Measurements from ENCODE around the gene SCTR.
"Not testable (repeated sequence)": the region's sequence is repeated elsewhere in the genome, so short reads cannot be mapped to it uniquely, and the experiment has no call there.

The SCTR gene

DNA sequence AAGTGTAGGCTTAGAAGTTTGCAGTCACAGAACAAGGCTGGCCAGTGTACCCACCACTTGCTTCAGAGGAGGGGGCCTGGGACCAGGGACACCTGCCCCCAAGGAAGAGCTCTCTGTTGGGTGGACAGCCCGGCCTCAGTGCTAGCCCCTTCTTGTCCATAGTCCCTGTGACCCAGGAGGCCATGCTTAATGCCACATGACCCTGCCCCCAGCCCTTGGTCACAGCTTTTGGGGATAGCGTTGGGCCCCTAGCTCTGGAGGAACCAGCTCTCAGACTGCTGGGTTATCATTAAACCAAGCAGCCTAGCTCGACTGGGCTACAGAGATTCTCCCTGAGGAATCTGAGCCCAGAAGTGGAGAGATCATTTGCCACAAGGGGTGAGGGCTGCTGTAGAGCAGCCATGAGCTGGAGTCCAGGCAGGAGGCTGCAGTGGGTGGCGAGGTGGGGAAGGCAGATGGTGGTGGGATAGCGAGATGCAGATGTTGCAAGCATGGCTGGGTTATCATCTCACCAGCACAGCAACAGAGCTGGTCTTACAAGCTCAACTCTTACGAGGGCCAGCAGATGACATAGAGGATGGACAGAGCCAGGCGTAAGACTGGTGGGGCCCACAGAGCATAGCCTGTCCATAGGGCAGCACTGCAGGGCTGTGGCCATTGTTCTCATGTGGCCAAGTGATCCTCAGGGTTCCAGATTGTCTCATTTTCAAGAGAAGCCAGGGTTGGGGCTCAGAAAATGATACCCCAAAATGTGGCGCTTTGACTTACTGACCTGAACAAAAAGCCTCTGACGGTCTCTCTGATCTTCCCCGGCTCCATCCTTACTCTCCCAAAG is 99.8 kb downstream of the SCTR start:
- no peak for DNase-seq (ENCODE audit: low read depth, low spot score)

DNA sequence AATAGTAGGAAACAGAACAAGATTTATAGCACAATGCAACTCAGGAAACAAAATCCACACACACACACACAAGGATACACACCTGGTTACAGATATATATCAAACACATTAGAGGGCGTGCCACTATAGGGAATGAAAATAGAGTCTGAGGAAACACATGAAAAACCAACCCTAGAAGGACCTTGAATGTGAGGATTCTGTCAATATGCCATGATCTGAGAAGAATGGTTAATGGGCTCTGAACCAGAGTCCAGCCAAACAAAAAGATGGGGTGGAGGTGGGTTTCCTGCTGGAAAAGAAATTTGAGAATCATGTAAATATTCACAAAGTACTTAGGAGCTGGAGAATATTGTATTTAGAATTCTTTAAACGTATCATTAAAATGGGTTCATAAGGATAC is 100.5 kb downstream of the SCTR start:
- H3K4me3 ChIP-seq (ENCODE audit: low read length), result no peak overlapping the region
- DNase-seq (ENCODE audit: low read depth, low spot score), result no peak

More for the DNA sequence above, 99.8 kb downstream of the SCTR start:
- no peak overlapping the region for H3K4me3 ChIP-seq (ENCODE audit: low read length)

DNA sequence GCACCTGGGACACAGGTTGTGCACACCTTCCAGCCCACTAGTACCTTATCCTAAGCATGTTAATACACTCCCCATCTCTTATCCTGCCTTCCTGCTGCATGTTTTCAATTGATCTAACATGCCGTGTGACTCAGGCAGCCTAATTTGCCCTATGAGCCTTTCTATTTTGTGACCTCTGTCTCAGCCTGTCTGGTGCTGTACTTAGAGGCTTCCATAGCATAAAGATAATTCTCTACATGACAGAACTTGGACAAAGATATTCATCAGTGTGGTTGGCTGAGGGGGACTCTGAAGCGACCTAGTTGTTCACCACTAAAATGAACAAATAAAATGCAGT is 101.2 kb downstream of the SCTR start:
- H3K4me3 ChIP-seq (ENCODE audit: low read length), result no peak overlapping the region
- DNase-seq (ENCODE audit: low read depth, low spot score), result no peak

DNA sequence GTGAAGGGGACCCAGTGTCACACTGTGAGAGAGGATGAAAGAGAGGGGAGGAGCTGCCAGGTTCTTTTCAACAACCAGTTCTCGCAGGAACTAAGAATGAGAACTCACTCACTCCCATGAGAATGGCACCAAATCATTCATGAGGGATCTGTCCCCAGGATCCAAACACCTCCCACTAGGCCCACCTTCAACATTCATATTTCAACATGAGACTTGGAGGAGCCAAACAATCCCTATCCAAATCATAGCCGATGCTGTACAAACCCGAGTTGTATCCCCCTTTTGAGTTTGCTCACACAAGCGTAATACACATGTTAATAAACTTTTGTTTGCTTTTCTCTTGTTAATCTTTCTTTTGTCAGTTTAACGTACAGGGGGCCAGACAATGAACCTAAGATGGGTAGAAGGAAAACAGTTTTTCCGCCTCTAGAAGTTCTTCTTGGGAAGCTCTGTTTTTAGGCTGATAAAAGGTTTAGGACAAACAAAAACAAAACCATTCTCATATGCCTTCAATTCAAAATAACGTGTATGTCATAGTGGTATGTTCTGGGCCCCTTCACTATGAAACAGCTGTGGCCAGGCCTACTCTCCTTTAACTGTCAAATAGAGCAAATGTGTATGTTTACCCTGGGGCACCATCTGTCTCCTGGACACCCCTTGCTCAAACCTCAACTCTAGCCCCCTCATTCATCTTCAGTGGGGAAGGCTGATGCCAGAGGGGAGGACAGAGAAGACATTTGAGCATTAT is 101.7 kb downstream of the SCTR start:
- no peak for DNase-seq (ENCODE audit: low read depth, low spot score)
- no peak overlapping the region for H3K4me3 ChIP-seq (ENCODE audit: low read length)

DNA sequence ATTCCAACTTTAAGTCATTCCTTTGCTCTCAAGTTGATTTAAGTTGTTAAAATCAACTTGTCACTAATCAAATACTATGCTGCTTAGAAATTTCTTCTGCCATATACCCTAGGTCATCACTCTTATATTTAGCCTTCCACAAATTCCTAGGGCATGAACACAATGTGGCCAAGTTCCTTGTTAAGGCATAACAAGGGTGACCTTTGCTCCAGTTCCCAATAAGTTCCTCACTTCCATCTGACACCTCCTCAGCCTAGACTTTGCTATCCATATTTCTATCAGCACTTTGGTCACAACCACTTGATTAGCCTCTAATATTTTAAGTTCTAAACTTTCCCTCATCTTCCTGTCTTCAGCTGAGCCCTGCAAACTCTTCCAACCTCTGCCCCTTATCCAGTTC is 102.5 kb downstream of the SCTR start:
- H3K4me3 ChIP-seq (ENCODE audit: low read length), result no peak overlapping the region
- DNase-seq (ENCODE audit: low read depth, low spot score), result no peak

DNA sequence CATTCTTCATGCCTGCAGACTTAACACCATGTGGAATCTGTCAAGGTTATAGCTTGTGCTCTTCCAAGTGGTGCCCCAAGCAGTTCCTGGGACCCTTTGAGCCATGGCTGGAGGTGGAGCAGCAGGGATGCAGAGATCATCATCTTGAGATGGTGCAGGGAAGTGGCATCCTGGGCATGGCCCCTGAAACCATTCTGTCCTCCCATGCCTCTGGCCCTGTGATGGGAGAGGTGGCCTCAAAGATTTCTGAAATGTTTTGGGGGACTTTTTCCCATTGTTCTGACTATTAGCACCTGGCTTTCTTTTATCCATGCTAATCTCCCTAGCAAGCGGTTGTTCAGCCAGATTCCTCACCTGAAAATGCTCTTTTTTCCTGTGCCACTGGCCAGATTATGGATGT is 103.0 kb downstream of the SCTR start:
- no peak for DNase-seq (ENCODE audit: low read depth, low spot score)

DNA sequence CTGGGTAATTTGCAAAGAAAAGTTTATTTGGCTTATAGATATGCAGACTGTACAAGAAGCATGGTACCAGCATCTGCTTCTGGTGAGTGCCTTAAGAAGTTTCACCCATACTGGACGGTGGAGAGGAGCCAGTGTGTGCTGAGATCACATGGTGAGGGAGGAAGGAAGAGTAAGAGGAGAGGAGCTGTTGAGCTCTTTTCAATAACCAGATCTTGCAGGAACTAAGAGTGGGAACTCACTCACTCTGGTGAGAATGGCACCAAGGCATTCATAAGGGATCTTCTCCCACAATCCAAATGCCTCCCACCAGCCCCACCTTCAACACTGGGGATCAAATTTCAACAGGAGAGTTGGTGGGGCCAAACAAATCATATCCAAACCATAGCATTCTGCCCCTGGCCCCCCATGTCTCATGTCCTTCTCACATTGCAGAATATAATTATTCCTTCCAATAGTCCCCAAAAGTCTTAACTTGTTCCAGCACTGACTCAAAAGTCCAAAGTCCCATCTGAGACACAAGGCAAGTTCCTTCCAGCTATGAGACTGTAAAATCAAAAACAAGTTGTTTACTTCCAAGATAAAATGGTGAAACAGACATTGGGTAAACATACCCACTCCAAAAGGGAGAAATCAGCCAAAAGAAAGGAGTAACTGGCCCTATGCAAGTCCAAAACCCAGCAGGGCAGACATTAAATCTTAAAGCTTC is 104.3 kb downstream of the SCTR start:
- DNase-seq (ENCODE audit: low read depth, low spot score), result no peak
- no peak overlapping the region for H3K4me3 ChIP-seq (ENCODE audit: low read length)

More for the DNA sequence above, 103.0 kb downstream of the SCTR start:
- no peak overlapping the region for H3K4me3 ChIP-seq (ENCODE audit: low read length)

DNA sequence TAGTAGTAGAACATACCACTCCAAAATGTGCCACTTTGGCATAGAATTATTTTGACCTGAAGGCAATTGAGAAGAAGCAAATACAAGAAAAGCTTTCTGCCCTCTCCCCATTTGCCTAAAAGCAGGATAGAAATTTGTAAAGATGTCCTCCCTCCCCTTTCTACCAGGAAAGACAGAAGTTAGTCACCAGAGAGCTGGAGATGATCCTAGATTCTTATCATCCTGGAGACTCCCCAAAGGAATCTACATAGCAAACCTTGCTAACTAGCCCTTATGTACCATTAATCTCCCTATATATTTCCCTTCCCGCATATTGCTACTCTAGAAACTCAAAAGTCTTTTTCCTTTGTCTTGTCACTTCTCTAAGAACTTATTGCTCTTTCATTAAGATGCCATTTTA is 105.2 kb downstream of the SCTR start:
- DNase-seq (ENCODE audit: low read depth, low spot score), result no peak
- no peak overlapping the region for H3K4me3 ChIP-seq (ENCODE audit: low read length)

DNA sequence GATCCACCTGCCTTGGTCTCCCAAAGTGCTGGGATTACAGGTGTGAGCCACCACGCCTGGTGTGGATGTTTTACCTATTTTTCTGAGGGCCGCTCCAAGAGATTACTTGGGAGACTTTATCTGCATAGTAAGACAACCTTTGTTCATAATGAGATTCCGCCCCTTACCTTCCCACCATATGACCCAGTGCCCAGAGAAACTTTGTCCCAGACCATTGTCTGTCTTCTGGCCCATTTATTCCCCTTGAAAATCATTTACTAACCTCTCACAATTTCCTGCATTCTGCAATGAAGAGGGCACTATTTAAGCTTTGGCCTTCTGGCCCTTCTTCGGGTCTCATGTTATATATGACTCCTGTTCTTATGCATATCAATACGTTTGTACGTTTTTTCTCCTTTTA is 106.4 kb downstream of the SCTR start:
- H3K4me3 ChIP-seq (ENCODE audit: low read length), result no peak overlapping the region
- DNase-seq (ENCODE audit: low read depth, low spot score), result no peak

DNA sequence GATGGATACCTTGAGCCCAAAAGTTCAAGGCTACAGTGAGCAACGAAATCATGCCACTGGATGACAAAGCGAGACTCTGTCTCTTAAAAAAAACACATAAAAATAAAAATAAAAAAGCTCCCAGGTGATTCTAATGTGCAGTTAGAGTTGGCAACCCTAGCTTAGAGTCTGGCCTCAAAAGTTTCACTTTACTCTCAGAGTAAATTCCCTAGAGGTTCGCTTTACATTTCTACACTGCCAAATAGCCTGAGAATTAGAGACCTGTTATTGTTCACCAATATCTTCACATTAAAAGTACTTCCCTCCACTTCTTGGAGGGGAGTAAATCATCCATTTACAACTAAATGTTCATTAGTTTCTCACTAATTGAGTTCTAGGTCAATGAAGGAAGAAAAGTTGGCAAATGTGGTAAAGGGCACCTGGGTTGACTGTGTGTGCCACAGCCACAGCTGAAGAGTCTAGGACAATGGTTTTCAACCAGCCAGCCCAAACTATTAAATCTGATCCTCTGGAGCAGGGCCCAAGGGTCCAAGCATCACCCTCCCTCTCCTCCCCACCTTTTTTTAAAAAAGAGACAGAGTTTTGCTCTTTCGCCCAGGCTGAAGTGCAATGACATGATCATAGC is 107.9 kb downstream of the SCTR start:
- no peak for DNase-seq (ENCODE audit: low read depth, low spot score)

DNA sequence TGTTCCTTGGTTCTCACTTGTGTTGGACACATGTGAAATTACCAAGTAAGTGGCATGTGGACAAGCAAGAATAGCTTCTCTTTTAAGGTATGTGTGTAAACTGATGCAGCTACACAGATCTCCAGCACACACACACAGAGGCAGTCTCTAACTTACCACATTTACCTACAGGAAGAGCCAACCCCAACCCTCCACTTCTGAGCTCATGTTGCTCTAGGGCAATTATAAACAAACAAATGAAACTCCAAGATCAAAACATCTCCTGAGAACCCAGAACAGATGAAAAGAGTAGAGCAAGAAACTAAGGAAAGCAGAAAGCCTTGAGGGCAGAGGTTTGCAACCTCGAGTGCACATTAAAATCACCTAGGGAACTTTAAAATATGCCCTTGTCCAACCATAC is 108.7 kb downstream of the SCTR start:
- H3K4me3 ChIP-seq (ENCODE audit: low read length), result no peak overlapping the region
- DNase-seq (ENCODE audit: low read depth, low spot score), result peak; percentile 33

More for the DNA sequence above, 107.9 kb downstream of the SCTR start:
- no peak overlapping the region for H3K4me3 ChIP-seq (ENCODE audit: low read length)

DNA sequence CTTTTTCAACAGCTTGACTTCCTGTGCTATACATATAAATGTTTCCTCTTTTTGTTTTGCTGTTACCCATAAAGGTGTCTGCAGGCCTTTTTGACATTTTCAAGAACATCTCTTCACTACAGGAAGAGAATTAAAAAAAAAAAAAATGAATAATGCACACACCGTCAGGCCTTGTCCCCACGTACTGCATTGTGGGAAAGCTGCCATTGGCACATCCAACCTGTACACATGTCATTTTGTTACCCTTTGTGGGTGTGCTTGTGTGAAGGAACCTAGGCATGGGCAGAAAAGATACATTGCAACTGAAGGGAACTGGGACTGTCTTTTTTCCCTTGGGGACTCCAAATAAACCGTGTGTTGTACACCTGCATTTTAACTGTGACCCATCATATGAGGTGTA is 109.4 kb downstream of the SCTR start:
- DNase-seq (ENCODE audit: low read depth, low spot score), result no peak
- H3K4me3 ChIP-seq (ENCODE audit: low read length), result no peak overlapping the region

DNA sequence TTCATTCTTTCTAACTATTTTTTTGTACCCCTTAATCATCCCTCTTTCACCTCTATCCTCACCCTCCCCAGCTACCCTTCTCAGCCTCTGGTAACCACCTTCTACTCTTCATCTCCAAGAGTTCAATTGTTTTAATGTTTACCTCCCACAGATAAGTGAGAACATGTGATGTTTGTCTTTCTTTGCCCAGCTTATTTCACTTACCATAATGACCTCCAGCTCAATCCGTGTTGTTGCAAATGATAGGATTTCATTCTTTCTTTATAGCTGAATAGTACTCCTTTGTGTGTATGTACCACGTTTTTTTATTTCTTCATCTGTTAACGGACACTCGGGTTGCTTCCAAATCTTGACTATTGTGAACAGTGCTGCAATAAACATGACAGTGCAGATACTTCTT is 114.8 kb downstream of the SCTR start:
- DNase-seq (ENCODE audit: low read depth, low spot score), result no peak

DNA sequence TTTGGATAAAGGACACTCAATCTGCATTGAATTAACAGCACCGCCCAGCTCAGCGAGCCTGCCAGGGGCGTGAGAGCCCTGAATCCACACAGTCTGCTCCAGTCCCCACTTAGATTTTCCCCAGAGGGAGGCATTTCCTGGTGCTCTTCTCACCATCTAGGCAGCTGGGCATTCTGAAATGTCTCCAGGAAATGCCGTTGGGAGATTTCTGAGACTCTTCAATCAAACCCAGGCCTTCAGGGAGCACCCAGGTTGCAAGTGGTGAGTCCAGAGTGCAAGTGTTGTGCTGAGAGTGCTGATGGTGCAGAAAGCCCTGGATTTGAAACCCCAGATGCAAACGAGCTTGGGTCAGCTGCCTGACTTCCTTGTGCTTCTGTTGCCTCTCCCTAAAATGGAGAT is 116.1 kb downstream of the SCTR start:
- DNase-seq (ENCODE audit: low read depth, low spot score), result no peak

More for the DNA sequence above, 114.8 kb downstream of the SCTR start:
- no peak overlapping the region for H3K4me3 ChIP-seq (ENCODE audit: low read length)

DNA sequence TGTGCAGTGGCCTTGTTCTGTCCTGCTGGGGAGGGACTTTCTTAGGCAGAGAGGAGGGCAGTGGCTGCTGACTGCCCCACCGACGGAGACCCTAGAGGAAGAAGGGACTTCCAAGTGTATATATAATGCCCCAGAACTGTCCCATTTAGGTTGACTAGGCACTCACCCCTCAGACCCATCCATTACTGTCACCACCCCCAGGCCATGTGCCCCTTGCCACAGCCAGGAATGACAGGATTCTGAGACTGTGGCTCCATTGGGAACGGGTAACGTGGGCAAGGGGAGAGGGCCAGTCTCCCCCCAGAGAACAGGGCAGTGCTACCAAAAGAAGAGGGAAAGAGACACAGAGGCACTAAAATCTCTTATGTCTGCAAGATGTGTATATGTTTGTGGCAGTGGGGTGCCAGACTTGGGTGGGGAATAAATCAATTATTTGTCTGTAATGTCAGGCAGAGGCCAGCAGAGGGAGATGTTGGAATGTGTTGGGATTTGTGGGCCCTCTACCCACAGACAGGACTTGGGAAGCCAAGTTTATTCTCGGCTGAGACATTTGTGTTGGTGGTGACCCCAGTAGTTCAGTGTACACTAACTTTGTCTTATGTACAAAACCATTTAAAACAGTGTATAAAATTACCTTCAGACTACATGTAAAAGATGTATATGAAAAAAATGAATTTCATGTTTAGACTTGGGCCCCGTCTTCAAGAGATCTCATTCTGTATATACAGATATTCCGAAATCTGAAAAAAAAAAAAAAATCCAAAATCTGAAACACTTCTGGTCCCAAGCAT is 116.7 kb downstream of the SCTR start:
- no peak overlapping the region for H3K4me3 ChIP-seq (ENCODE audit: low read length)
- peak; percentile 45 for DNase-seq (ENCODE audit: low read depth, low spot score)

More for the DNA sequence above, 116.1 kb downstream of the SCTR start:
- no peak overlapping the region for H3K4me3 ChIP-seq (ENCODE audit: low read length)

DNA sequence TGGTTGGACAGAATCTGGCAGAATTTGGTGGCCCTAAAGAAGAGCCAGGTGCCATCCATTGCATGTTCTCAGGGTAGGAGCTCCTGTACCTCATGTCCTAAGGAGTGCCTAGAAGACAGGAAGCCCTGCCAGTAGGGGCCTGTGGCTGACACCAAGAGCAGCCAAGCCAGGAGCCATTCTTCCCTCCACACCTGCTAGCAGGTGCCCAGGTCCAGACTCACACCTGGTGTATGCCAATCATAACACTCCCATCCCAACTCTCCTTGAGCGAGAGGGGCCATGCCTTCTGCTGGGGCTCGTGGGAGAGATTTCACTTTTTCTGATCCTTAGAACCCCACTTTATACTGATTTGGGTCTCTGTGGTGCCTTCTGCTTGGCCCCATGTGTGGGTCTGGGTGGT is 119.1 kb downstream of the SCTR start:
- DNase-seq (ENCODE audit: low read depth, low spot score), result no peak
- no peak overlapping the region for H3K4me3 ChIP-seq (ENCODE audit: low read length)

DNA sequence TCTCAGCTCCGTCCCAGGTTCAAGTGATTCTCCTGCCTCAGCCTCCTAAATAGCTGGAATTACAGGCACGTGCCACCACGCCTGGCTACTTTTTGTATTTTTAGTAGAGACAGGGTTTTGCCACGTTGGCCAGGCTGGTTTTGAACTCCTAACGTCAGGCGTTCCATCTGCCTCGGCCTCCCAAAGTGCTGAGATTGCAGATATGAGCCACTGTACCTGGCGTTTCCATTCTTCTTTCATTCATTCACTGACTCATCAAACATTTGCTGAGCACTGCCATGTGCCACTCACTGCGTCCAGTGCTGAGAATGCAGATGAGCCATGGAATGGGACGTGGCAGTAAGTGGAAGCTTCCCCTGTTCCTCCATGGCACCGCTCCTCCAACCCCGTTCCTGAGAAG is 120.7 kb downstream of the SCTR start:
- not testable (repeated sequence) for DNase-seq (ENCODE audit: low read depth, low spot score); H3K4me3 ChIP-seq (ENCODE audit: low read length)

DNA sequence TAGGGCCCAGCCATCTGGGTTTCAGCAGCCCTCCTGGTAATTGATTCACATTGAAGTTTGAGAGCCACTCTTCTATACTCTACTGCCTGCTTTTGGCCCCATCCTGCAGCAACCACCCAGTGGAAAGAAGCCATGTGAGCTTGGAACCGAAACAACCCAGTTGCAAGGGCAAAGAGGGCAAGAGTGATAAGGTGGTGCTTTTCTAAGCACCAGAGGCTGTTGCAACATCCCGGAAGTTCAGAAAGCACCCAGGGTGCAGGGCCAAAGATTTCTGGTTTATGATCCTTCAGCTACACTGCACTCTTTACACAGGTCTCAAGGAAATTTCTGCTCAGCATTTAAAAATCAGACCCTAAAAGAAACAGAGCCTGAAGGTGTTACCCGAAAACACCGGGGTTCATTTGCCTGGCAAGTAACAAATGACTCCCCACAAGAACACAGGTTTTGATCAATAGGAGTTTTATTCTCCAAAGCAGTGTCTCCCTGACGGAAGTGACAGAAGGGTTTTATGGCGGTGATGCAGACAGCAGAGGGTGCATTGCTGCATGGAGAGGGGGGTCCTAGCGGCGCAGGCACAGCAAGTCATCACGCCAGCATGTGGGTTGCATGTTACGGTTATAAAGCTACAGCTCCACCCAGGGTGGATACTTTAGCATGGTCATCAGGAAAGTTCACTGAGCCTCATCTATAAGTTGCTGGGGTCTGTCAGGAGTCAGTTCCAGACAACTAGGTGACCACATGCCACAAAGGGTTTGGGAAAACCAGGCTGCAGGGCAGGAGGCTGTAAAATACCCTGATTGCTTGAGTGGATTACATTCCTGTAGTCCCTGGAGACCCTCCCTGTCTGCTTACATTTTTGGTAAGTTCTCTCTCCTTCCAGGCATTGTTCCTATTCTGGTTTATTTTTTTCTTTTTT is 121.4 kb downstream of the SCTR start:
- H3K4me3 ChIP-seq (ENCODE audit: low read length), result no peak overlapping the region
- no peak for DNase-seq (ENCODE audit: low read depth, low spot score)
